Glutamatergic neuron (in vitro differentiated cells): Measurements from ENCODE around the gene CADM1. TPM values are rescaled to one million over a fixed set of nuclear protein-coding genes. Genes with fewer than 3 reads are reported as not detected.

Source experiments
- DNase-seq: peaks from one replicate; pipeline ENCODE4 v3.0.0; 2022
- H3K27ac Mint-ChIP-seq: one replicate; pipeline ENCODE4 v1.8.0; 2020; ENCODE audit warnings: mild to moderate bottlenecking, mixed read lengths, inconsistent platforms; ENCODE audit not compliant: unreplicated experiment
- H3K27me3 Mint-ChIP-seq: one replicate; pipeline ENCODE4 v1.8.0; 2020; ENCODE audit warnings: mild to moderate bottlenecking, moderate library complexity, mixed read lengths, inconsistent platforms; ENCODE audit not compliant: unreplicated experiment
- H3K36me3 Mint-ChIP-seq: one replicate; pipeline ENCODE4 v1.8.0; 2020; ENCODE audit warnings: mild to moderate bottlenecking, mixed read lengths, inconsistent platforms; ENCODE audit not compliant: unreplicated experiment
- H3K4me1 Mint-ChIP-seq: one replicate; pipeline ENCODE4 v1.8.0; 2020; ENCODE audit warnings: mild to moderate bottlenecking, low read depth, mixed read lengths, inconsistent platforms; ENCODE audit not compliant: unreplicated experiment
- H3K4me3 Mint-ChIP-seq: one replicate; pipeline ENCODE4 v1.8.0; 2020; ENCODE audit warnings: mild to moderate bottlenecking, mixed read lengths, inconsistent platforms; ENCODE audit not compliant: unreplicated experiment
- H3K9me3 Mint-ChIP-seq: one replicate; pipeline ENCODE4 v1.8.0; 2020; ENCODE audit warnings: mild to moderate bottlenecking, moderate library complexity, mixed read lengths, inconsistent platforms; ENCODE audit not compliant: unreplicated experiment
- total RNA-seq: library from RNA; stranded (reverse); fragmentation: NEBNext Ultra II Directional; extraction: Animal tissue kit (Norgen Biotek cat#: 25700); gene quantifications from one replicate; pipeline ENCODE4 v1.2.1, GENCODE V29; 2021; ENCODE audit not compliant: unreplicated experiment
- TF ChIP-seq, protein P1 (sequence below): fragments of 200-600 bp; sonication (generic); IDR thresholded peaks from one replicate; pipeline ENCODE4 v1.5.0; 2021; ENCODE audit not compliant: partially characterized antibody, unreplicated experiment

The CADM1 gene
- total RNA-seq, 1 donor from 2014 or later = 1,339 TPM

DNA sequence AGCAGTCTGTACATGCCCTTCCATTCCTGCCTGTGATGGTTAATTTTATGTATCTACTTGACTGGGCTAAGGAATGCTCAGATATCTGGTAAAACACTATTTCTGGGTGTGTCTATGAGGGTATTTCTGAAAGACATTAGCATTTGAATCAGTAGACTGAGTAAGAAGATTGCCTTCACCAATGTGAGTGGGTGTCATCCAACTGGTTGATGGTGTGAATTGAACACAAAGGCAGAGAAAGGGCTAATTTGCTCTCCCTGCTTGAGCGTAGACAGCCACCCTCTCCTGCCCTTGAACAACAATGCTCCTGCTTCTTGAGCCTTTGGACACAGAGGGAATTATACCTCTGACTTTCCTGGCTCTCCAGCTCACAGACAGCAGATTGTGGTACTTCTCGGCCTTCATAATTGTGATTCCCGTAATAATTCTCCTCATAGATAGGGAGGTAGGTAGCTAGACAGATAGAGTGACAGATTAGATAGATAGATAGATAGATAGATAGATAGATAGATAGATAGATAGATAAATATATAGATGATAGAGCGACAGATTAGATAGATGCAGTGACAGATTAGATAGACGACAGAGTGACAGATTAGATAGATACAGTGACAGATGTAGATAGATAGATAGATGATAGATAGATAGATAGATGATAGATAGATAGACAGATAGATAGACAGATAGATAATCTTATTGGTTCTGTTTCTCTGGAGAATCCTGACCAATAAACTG lies 370.6 kb downstream of the CADM1 start:
- Mint-ChIP-seq H3K9me3 (no peaks in the 10 kb centered on the region), H3K4me1 (peaks cover 18% of the 10 kb centered on the region), H3K27me3 (peaks cover 6% of the 10 kb centered on the region), H3K27ac (no peak overlapping the region), H3K36me3 (no peaks in the 10 kb centered on the region), H3K4me3 (no peak overlapping the region)
- TF ChIP-seq, protein P1, sequence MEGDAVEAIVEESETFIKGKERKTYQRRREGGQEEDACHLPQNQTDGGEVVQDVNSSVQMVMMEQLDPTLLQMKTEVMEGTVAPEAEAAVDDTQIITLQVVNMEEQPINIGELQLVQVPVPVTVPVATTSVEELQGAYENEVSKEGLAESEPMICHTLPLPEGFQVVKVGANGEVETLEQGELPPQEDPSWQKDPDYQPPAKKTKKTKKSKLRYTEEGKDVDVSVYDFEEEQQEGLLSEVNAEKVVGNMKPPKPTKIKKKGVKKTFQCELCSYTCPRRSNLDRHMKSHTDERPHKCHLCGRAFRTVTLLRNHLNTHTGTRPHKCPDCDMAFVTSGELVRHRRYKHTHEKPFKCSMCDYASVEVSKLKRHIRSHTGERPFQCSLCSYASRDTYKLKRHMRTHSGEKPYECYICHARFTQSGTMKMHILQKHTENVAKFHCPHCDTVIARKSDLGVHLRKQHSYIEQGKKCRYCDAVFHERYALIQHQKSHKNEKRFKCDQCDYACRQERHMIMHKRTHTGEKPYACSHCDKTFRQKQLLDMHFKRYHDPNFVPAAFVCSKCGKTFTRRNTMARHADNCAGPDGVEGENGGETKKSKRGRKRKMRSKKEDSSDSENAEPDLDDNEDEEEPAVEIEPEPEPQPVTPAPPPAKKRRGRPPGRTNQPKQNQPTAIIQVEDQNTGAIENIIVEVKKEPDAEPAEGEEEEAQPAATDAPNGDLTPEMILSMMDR = no peak
- no peak for DNase-seq

DNA sequence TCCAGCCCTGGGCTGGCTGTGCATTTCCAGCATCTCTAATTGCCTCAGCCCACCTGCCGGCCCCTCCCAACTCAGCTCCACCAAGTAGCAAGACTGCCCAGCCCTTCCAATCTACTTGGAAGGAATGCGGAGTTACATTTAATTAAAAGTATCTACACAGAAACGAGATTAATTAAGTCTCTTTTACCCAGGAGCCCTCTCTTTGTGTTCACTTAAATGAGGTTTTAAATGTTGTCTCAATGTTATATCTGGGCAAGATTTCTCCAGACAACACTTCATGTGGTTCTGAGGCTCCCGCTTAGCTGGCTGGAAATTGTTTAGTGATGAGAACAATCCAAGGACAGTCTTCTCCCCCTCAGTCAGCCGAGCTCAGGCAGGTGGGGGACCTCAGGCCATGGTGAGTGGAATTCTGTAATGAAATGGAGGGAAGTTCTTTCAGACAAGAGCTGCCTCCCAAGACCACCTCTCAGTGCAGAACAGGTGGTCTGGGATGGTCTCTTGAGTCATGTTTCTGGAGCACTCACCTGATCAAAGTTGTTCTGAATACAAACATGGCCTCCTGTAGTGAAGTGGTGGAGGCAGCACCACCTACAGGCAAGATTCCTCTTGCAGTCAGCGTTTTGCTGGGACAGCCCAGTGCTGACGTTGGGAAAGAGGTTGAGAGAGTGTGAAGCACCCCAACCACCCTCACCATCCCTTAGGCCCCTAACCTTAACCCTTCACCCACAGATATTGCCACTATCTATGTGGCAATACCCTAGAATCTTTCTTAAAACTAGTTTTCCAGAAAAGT lies 371.6 kb downstream of the CADM1 start:
- no peaks in the 10 kb centered on the region for H3K36me3 Mint-ChIP-seq
- H3K4me3 Mint-ChIP-seq = no peak overlapping the region
- H3K27ac Mint-ChIP-seq = no peak overlapping the region
- DNase-seq = no peak
- no peaks in the 10 kb centered on the region for H3K9me3 Mint-ChIP-seq
- TF ChIP-seq, protein P1 = peak; percentile 17
- peaks cover 6% of the 10 kb centered on the region for H3K27me3 Mint-ChIP-seq
- H3K4me1 Mint-ChIP-seq = peaks cover 16% of the 10 kb centered on the region

DNA sequence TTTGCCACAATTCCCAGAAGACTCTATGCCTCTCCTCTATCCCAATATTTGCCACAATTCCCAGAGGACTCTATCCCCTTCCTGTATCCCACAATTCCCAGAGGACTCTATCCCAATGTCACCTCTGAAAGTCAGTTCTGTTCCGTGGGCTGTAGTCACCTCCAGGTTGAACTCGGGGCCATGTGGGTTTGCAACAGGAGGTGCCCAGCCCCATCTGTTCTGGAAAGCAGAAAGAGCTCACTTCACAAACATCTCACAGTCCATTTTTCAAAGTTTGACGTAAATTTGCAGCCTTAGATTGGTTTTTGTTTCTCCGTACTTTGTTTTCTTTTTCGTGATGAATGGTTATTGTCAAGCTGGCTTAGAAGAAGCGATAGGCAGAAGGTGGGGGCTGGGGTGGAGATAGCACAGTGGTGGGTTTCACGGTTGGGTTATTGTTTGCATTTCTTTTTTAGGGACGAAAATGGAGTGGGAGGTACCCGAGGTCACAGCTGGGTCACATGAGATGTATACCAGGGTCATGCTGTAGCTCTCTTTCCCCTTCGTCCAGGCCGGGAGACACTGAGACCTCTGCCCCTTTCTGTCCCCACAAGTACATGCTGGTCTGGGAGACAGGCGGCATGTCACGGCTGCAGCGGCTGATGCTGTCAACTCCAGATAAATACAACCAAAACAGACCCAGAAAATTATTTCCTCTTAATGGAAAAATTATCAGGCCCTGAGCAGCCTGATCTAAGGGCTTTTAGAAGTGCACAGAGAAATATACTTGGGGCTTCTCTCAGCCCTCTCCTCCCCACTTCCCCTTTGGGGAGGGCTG lies 374.5 kb downstream of the CADM1 start:
- no peak overlapping the region for H3K27ac Mint-ChIP-seq
- H3K27me3 Mint-ChIP-seq = peaks cover 8% of the 10 kb centered on the region
- H3K4me3 Mint-ChIP-seq = no peak overlapping the region
- TF ChIP-seq, protein P1 = no peak
- H3K9me3 Mint-ChIP-seq = no peaks in the 10 kb centered on the region
- H3K36me3 Mint-ChIP-seq = no peaks in the 10 kb centered on the region
- DNase-seq = no peak
- H3K4me1 Mint-ChIP-seq = peaks cover 11% of the 10 kb centered on the region

DNA sequence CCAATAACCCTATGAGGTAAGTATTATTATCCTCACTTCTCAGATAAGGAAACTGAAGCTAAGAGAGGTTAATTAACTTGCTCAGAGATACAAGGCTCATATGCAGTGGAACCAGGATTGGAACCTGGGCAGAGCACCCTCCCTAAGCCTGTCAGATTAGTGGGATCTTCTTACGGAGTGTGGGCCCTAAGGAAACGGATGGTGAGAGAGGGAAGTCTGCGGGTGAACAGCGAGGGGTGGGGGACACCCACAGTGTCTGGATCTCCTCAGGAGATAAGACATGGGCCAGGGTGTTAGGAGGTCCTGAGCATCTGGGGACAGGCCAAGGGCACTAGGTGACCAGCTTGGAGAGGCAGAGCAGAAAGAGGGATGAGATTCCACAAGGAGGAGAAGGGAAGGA lies 376.0 kb downstream of the CADM1 start:
- peaks cover 10% of the 10 kb centered on the region for H3K4me1 Mint-ChIP-seq
- DNase-seq = no peak
- no peaks in the 10 kb centered on the region for H3K36me3 Mint-ChIP-seq
- TF ChIP-seq, protein P1 = no peak
- peaks cover 8% of the 10 kb centered on the region for H3K27me3 Mint-ChIP-seq
- H3K9me3 Mint-ChIP-seq = no peaks in the 10 kb centered on the region
- no peak overlapping the region for H3K27ac Mint-ChIP-seq
- no peak overlapping the region for H3K4me3 Mint-ChIP-seq
